CD4-positive, alpha-beta T cell (primary cell): Measurements from ENCODE around the gene WNT5B. TPM values are rescaled to one million over a fixed set of nuclear protein-coding genes. Genes with fewer than 3 reads are reported as not detected.

ENCODE experiments used
- ATAC-seq: fragments of 200-7000 bp; cut with Tn5 transposase; one replicate; pipeline ENCODE4 v1.10.0; 2022; ENCODE audit warnings: mild to moderate bottlenecking; ENCODE audit not compliant: poor library complexity
- CTCF ChIA-PET: fragments of 350-600 bp; sonication (Branson Sonifier 250); formaldehyde crosslinking; loops from one replicate; lab custom pipeline; 2021; ENCODE audit warnings: antibody characterized with exemption, inconsistent platforms; lab: Charles Lee
- POLR2A ChIA-PET: fragments of 350-600 bp; sonication (Branson Sonifier 250); formaldehyde crosslinking; loops from one replicate; lab custom pipeline; 2021; ENCODE audit warnings: antibody characterized with exemption, inconsistent platforms; lab: Charles Lee
- DNase-seq, 14 experiments: peaks; one replicate each; pipeline ENCODE4 v3.0.0-alpha.2; 2013 to 2020; ENCODE audit warnings: mixed read lengths in 2 of 14
- H3K27ac ChIP-seq, 2 donors: one replicate each; pipeline versions ENCODE4 v1.5.1 to v1.7.0; 2013; ENCODE audit warnings: low read length in 2 of 2, low read depth in 1 of 2, mild to moderate bottlenecking in 1 of 2
- H3K27me3 ChIP-seq, 2 experiments: 1 replicate in 1 of 2; 2 replicates in 1 of 2; pipeline versions ENCODE4 v1.6.1 to v1.7.0; 2013; ENCODE audit warnings: low read length in 2 of 2, control low read depth in 1 of 2, mild to moderate bottlenecking in 1 of 2, moderate library complexity in 1 of 2; ENCODE audit not compliant: insufficient read depth in 2 of 2, control insufficient read depth in 1 of 2
- H3K36me3 ChIP-seq: one replicate; pipeline ENCODE4 v1.6.1; 2013; ENCODE audit warnings: low read length, control low read depth; ENCODE audit not compliant: insufficient read depth
- H3K4me1 ChIP-seq: one replicate; pipeline ENCODE4 v1.6.1; 2013; ENCODE audit warnings: low read length, control low read depth; ENCODE audit not compliant: insufficient read depth
- H3K4me3 ChIP-seq: one replicate; pipeline ENCODE4 v1.5.1; 2013; ENCODE audit warnings: mild to moderate bottlenecking, low read length, moderate library complexity
- H3K9me3 ChIP-seq, 2 experiments: 1 replicate in 1 of 2; 2 replicates in 1 of 2; pipeline versions ENCODE4 v1.6.1 to v1.7.0; 2013; ENCODE audit warnings: low read length in 2 of 2, mild to moderate bottlenecking in 2 of 2, control low read depth in 1 of 2, moderate library complexity in 1 of 2; ENCODE audit not compliant: control insufficient read depth in 1 of 2, insufficient read depth in 1 of 2
- H3K27ac Mint-ChIP-seq: one replicate; pipeline ENCODE4 v1.8.0; 2020; ENCODE audit warnings: mixed read lengths
- H3K27me3 Mint-ChIP-seq: one replicate; pipeline ENCODE4 v1.8.0; 2021; ENCODE audit warnings: mixed read lengths
- H3K36me3 Mint-ChIP-seq: one replicate; pipeline ENCODE4 v1.8.0; 2021; ENCODE audit warnings: low read depth, mixed read lengths
- H3K4me1 Mint-ChIP-seq: one replicate; pipeline ENCODE4 v1.8.0; 2021; ENCODE audit warnings: low read depth, mixed read lengths
- H3K4me3 Mint-ChIP-seq: one replicate; pipeline ENCODE4 v1.8.0; 2020; ENCODE audit warnings: mild to moderate bottlenecking, mixed read lengths
- H3K9me3 Mint-ChIP-seq: one replicate; pipeline ENCODE4 v1.8.0; 2020; ENCODE audit warnings: mixed read lengths
- intact Hi-C, 2 experiments: fragments of 100-400 bp; cut with DNase I in 1 of 2; cut with micrococcal nuclease in 1 of 2; formaldehyde crosslinking; loops; one replicate each; pipeline versions ENCODE4 v1.15.1 to v1.9.0; 2023 to 2025; cut with DNase I, micrococcal nuclease
- total RNA-seq, 174 experiments: library from RNA in 2 of 174; stranded (reverse) in 2 of 174; gene quantifications; one replicate each; pipeline ENCODE4 v1.2.3 and lab custom pipeline; 2021 to 2026
- TF ChIP-seq, protein P1 (sequence below): fragments of 200-600 bp; IDR thresholded peaks from one replicate; pipeline ENCODE4 v1.8.0; 2022; ENCODE audit warnings: antibody characterized with exemption, mild to moderate bottlenecking

WNT5B gene
- total RNA-seq, 2 experiments from 2014 or later = not detected

DNA sequence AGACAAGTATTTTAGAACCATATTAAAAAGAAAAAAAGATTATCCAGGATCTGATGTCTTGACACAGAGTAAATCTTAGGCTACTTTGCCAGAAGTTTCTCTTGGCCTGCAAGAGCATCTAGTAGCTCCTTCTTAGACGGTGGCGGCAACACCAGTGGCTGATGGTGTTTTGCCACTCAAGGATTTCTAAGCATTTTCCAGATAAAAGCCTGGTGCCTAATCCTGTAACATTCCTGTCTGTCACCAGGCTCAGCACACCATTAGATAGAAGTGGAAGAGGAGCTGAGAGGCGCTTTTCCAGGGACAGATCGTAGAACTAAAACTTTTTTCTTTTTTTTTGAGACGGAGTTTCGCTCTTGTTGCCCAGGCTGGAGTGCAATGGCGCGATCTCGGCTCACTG is 14.0 kb downstream of the WNT5B start:
- H3K4me3 ChIP-seq = no peak overlapping the region
- H3K9me3 Mint-ChIP-seq = no peaks in the 10 kb centered on the region
- ChIA-PET CTCF (interaction anchor here (0.8 to 1.4 kb wide), 2 partner anchors 10 to 153 kb away, joined by 3 to 5 read pairs; no protein-coding TSS in a partner anchor), POLR2A (no interaction called here)
- no peaks in the 10 kb centered on the region for H3K9me3 ChIP-seq
- no peaks in the 10 kb centered on the region for H3K36me3 Mint-ChIP-seq
- no peaks in the 10 kb centered on the region for H3K27me3 ChIP-seq
- no peaks in the 10 kb centered on the region for H3K36me3 ChIP-seq
- intact Hi-C loops = no loop called here
- no peak overlapping the region for H3K27ac ChIP-seq
- ATAC-seq (no peak), DNase-seq (no peak)
- H3K27ac Mint-ChIP-seq = no peak overlapping the region
- H3K4me3 Mint-ChIP-seq = no peak overlapping the region
- H3K27me3 Mint-ChIP-seq = peaks cover 4% of the 10 kb centered on the region
- TF ChIP-seq, protein P1, sequence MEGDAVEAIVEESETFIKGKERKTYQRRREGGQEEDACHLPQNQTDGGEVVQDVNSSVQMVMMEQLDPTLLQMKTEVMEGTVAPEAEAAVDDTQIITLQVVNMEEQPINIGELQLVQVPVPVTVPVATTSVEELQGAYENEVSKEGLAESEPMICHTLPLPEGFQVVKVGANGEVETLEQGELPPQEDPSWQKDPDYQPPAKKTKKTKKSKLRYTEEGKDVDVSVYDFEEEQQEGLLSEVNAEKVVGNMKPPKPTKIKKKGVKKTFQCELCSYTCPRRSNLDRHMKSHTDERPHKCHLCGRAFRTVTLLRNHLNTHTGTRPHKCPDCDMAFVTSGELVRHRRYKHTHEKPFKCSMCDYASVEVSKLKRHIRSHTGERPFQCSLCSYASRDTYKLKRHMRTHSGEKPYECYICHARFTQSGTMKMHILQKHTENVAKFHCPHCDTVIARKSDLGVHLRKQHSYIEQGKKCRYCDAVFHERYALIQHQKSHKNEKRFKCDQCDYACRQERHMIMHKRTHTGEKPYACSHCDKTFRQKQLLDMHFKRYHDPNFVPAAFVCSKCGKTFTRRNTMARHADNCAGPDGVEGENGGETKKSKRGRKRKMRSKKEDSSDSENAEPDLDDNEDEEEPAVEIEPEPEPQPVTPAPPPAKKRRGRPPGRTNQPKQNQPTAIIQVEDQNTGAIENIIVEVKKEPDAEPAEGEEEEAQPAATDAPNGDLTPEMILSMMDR = no peak
- no peaks in the 10 kb centered on the region for H3K4me1 Mint-ChIP-seq
- H3K4me1 ChIP-seq = peaks cover 3% of the 10 kb centered on the region

DNA sequence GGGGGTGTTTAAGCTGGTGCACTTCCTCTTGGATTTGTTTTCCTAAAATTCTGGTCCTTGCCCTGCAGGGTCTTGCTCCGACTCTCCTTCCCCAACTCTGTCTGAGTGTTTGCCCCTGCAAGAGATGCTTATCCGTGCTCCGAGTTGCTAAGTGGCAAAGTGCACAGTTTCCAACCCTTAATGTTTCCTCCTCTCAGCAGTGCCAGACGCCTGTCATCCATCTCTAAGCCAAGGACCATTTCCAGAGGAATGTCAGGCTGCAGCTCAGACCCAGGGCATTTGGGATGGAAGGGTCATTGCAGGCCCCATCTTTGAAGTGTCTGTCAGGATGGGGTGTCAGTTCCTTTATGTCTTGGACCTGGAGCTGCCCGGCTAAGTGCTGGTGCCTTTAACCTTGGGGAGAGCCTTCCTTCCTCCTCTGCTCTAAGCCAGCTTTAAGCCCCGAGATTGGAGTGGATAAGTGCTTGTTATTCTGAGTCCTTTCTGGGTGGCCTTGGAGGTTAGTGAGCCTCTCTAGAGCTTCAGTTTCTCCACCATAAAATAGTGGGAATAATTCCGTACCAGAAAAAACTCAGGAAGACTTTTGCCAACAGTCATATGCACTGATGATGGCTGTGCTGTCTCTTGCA is 15.0 kb downstream of the WNT5B start:
- H3K27ac ChIP-seq = no peak overlapping the region
- POLR2A ChIA-PET = no interaction called here
- H3K9me3 ChIP-seq = no peaks in the 10 kb centered on the region
- no peak overlapping the region for H3K27ac Mint-ChIP-seq
- H3K4me1 ChIP-seq = peaks cover 3% of the 10 kb centered on the region
- H3K27me3 Mint-ChIP-seq = peaks cover 4% of the 10 kb centered on the region
- H3K9me3 Mint-ChIP-seq = no peaks in the 10 kb centered on the region
- no peak overlapping the region for H3K4me3 ChIP-seq
- H3K4me1 Mint-ChIP-seq = no peaks in the 10 kb centered on the region
- no peak overlapping the region for H3K4me3 Mint-ChIP-seq
- H3K27me3 ChIP-seq = no peaks in the 10 kb centered on the region
- intact Hi-C loops = no loop called here
- no peaks in the 10 kb centered on the region for H3K36me3 Mint-ChIP-seq
- ATAC-seq = no peak
- DNase-seq = no peak
- H3K36me3 ChIP-seq = no peaks in the 10 kb centered on the region
- TF ChIP-seq, protein P1 = no peak
- CTCF ChIA-PET = interaction anchor here (0.8 to 1.6 kb wide), 5 partner anchors 9 to 152 kb away, joined by 3 to 5 read pairs (median 4); no protein-coding TSS in a partner anchor

DNA sequence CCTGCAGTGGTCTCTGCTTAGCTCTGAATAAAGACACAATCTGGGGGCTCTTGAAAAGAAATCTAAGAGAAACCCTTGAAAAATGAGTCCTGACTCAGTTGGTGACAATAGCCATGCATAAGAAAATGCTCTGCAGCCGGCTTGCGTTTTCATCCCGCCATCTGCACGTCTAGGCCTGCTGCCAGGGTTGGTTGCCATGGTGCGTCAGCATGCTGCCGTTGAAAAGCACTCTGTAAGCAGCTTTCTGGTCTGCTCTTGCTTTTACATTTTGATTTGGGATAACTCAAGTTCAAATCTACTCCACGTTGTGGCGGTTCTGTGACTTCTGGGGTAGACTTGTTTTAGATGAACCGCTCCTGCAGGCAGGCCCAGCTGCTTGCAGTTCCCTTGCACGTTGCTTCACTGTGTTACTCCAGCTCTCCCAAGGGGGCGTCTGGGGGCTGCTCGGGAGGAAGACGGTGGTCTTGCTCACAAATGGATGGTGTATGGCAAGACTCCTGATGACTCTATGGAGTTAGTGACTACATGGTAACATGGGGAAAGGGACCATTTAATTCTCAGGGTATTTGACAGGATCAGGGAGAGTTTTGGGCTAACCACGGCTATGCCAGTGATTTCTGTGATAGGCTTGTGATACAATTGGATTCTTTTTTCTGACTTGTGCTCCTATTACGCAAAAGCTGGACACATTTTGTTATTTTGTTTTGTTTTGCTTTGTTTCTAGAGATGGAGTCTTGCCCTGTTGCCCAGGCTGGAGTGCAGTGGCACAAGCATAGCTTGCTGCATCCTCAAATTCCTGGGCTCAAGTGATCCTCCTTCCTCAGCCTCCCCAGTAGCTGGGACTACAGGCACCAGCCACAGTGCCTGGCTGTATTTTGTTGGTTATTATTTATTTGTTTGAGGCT is 15.8 kb downstream of the WNT5B start:
- ChIA-PET POLR2A (no interaction called here), CTCF (interaction anchor here (1.1 to 1.6 kb wide), 3 partner anchors 10 to 151 kb away, joined by 3 to 4 read pairs (median 4); no protein-coding TSS in a partner anchor)
- H3K4me1 ChIP-seq = peaks cover 3% of the 10 kb centered on the region
- no peaks in the 10 kb centered on the region for H3K27me3 ChIP-seq
- Mint-ChIP-seq H3K27me3 (peaks cover 4% of the 10 kb centered on the region), H3K27ac (no peak overlapping the region), H3K9me3 (no peaks in the 10 kb centered on the region), H3K4me1 (no peaks in the 10 kb centered on the region), H3K36me3 (no peaks in the 10 kb centered on the region), H3K4me3 (no peak overlapping the region)
- ATAC-seq (no peak), DNase-seq (no peak)
- H3K36me3 ChIP-seq = no peaks in the 10 kb centered on the region
- intact Hi-C loops = no loop called here
- no peak overlapping the region for H3K4me3 ChIP-seq
- H3K9me3 ChIP-seq = no peaks in the 10 kb centered on the region
- no peak overlapping the region for H3K27ac ChIP-seq
- TF ChIP-seq, protein P1 = no peak
